H4 (cell line): ENCODE data around the gene FCN1. TPM values are rescaled to one million over a fixed set of nuclear protein-coding genes. Genes with fewer than 3 reads are reported as not detected.

Experiments
- DNase-seq: peaks from one replicate; pipeline ENCODE4 v3.0.0-alpha.2; 2015; ENCODE audit warnings: low spot score
- total RNA-seq: library from RNA; depleted of rRNA; stranded (reverse); fragments of >200 nt; shearing (Covaris generic); gene quantifications from 2 replicates; pipeline ENCODE4 v1.2.3, GENCODE V29; 2014

The FCN1 gene
- total RNA-seq, 1 experiment from 2014 or later = not detected

GRCh38 chr9:134937164-134937555 is 19.4 kb upstream of the FCN1 start:
- DNase-seq = no peak

DNA sequence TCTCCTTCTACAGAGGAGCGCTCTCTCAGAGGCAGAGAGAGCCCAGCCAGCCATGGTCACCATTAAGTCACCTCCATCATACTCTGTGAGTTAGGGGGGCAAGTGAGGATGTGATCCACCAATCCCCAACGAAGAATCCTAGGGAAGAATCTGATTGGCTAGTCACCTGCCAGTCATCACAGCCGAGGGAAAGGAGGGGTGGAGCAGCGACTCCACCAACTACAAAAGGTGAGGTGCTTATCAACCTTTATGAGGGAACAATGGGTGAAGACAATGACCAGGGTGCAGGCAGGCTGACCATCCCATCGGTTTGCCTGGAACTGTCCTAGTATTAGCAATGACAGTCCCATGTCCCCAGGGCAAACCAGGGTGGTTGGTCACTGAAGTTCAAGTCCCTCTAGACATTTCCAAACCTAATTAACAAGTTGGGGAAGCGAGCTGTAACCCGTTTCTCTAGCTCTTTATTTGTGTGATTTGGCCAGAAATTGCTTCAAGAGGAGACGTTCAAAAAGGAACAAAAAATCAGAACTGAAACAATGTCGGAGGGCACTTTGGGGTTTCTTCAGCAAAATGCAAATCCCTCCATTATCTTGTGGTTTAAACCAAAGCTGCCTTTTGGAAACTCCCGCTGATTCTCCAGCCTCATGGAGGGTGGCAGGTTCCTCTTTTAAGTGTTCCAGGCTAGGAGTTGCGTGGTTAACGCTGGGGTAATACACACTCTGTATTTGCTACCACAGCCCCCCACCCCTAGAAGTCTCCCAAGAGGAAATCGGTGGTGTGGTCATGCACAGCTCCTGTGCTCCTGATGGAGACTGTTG is 18.8 kb upstream of the FCN1 start:
- no peak for DNase-seq

DNA sequence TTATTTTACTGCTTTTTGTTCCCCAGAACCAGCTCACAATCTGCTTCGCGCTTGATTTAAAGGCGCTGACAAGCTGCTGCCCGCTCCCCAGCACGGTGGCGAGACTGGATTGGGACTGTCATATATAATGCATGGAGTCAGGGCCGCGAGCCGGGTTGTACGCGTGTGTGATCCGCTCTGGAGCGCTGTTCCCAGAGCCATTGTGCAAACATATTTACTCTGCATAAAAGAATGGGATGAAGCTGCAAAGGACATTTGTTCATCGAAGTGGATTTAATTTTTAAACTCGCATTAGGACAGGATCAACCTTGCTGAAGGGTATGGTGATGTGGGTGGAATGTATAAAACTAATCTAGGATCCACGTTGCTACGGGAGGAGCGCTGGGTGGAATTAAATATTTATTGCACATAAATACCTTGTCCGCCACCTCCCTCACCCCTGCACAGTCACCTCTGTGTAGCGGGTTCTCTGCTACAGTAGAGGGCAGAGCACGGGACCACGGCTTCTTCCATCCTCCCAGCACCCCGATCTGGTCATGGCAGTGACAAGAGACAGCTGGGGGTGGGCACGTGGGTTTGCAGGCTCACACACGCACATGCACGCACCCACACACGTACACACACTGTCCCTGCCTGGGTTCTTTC is 18.1 kb upstream of the FCN1 start:
- no peak for DNase-seq

DNA sequence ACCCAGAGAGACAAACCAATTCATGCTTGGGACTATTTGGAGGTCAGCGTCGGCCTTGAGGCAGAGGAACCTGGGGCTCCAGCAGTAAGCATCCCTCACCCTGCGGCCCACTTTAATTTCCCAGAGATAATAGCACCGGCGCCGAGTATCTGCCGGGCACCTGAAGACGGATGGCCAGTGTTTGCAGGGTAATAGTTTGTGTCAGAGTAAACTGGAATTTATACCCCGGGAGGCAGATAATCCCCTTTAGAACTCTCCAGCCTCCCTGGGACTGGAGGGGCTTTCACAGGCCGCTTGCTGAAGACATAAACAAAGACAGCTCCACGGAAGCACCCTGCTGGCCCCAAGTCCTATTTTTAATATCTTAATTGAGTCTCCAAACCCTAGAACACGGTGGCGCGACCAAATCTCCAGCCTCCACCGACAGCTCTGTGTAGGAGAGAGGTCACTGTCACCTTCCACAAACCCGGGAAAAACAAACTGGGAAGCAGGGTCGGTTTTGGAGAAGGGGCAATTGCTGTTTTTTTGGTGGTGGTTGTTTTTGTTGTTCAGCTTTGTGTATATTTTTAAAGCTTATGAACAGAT is 17.4 kb upstream of the FCN1 start:
- DNase-seq = no peak

- DNase-seq = no peak
Observed at GRCh38 chr9:134933076-134933659, 15.5 kb upstream of the FCN1 start.

- no peak for DNase-seq
Observed at GRCh38 chr9:134932606-134933005, 14.9 kb upstream of the FCN1 start.

- DNase-seq = no peak
Observed at GRCh38 chr9:134932171-134932570, 14.5 kb upstream of the FCN1 start.

DNA sequence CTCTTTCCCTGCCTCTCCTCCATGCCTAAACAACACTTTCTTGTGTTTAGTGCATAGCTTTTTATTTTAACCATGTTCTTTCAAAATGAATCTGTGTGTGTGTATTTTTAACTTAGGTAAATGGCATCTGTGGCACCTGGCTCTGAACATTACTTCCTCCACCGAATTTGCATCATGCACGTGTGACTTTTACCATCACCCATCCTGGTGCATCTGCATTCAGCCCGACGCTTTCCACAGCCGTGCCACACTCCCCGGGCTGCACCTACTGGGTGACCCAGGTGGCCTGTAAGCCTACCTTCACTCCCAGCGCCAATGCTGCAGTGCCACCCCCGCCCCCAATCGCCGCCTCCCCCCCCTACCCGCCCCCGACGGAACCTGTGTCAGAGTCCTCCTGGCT is 12.7 kb upstream of the FCN1 start:
- DNase-seq = no peak

DNA sequence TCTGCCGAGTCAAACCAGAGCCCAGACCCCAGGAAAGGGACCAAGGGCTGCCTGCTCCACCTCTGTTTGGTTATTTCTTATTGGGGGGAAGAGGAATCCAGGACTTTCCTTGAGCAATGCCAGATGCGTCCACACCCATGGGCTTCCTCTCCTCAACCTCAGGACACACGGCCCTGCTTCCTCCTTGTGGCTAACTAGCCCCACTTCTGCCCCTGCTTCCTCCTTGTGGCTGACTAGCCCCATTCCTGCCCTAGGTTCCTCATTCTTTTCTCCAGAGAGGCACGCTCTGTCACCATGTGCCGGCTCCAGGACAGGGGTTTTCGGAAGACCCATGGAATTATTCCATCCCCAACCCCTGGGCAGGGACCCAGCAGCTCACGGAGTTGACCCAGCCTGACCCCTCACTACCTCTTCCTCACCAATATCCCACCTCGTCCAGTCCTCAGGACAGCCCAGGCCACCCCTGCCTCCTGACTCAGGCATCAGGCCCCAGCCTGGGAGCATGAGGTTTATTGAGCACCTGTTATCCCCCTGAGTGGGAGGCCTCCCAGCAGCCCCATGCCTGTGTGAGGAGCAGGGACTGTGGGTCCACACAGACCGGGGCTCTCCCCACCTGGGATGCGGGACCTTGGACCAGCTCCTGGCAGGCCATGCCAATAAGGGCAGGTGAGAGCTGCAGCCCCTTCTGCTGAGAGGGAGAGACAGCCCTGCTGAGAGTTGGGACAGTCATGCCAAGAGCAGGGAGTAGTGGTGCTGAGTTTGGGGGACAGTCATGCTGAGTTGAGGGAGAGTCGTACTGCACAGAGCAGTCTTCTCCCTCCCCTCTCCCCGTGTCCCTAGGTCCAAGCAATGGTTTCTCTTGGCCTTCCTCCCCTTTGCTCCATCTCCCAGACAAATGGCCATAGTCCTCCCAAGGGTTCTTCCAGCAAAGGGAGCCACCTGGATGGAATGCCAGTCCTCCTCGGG is 11.8 kb upstream of the FCN1 start:
- no peak for DNase-seq

DNA sequence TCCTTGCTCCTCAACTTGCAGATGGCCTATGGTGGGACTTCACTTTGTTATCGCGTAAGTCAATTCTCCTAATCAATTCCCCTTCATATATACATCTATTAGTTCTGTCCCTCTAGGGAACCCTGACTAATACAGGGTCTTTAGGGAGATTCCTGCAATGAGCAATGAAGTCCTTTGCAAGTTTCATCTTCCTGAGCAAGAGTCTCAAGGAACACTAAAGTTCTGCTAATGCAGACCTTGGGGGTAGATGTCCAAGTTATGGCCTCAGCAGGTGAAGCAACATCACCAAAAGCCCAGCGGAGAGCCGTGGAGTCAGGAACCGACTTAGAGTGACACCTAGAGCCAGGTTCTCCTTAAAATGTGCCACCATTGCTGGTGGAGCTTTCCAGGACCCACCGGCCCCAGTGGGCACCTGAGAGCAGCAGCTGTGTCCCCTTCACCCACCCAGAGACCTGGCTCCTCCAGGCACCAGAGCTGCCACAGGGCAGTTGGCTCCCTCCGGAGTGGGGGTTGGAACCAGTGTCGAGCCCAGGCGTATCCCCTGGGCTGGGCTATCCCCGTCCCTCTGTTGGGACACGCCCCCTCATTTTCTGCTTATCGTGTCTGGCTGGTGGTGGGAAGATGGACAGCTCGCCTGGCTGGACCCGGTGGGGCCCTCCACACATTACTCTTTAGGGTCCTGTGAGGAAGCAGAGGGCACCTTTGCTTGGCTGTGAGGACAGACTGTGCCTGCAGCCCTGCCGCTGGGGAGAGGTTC is 10.9 kb upstream of the FCN1 start:
- DNase-seq = no peak

DNA sequence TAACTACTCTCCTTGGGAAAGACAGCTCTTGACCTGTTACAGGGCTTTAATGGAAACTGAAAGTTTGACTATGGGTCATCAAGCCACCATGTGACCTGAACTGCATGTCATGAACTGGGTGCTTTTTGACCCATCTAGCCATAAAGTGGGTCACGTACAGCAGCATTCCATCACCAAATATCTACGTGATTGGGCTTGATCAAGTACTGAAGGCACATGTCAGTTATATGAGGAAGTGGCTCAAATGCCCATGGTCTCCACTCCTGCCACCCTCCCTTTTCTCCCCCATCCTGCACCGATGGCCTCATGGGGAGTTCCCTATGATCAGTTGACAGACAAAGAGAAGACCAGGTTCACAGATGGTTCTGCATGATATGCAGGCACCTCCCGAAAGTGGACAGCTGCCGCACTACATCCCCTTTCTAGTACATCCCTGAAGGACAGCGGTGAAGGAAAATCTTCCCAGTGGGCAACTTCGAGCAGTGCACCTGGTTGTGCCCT is 7.3 kb upstream of the FCN1 start:
- no peak for DNase-seq

- DNase-seq = no peak
Observed at GRCh38 chr9:134923466-134923865, 5.8 kb upstream of the FCN1 start.

DNA sequence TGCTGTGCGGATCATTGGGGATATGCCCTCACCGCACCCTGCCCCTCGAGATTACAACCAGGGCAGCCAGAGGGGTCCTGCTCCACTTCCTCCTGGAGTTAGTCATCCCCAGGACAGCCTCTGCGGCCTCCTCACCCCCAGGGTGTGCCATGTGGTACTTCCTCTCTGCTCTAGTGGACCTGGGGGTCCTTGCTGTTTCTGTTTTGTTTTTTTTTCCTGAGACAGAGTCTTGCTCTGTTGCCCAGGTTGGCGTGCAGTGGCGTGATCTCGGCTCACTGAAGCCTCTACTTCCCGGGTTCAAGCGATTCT is 5.2 kb upstream of the FCN1 start:
- no peak for DNase-seq

GRCh38 chr9:134922066-134922931 is 4.6 kb upstream of the FCN1 start:
- DNase-seq = no peak

DNA sequence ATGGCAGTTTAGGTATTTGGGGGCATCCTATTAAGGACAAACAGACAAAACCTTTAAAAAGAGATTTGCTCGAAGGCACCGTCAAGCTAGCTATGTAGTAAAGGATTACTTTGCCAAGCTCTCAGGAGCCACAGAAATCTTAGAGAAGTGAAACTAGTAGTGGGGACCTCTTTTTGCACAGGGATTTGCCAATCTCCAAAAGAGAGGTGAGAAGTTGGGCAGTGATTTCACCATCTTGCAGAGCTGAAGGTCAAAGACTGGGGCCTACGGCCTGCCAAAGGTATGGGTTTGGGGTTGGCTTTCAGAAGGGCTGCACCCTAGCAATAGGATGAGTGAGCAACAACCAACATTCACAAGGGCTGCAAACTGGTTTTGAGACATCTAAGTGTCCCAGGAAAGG is 1.6 kb upstream of the FCN1 start:
- no peak for DNase-seq

DNA sequence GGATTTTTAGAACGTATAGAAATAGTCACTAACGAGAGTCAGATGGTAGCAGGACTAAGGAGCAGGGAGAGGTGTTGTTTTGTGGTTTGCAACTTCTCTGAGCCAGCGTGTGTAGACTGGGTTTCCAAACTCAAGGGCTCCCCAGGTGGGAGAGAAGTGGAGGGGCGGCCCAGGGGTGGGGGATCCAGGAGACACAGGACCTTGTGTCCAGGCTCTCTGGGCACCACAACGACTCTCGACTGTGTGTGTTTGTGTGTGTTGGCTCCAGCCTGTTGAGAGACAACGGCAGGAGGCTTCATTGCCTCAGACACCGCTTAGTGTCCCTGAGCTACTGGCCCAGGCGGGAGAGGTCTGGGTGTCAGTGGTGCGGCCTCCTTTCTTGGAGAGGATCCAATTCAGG is 934 bp upstream of the FCN1 start:
- DNase-seq = no peak

DNA sequence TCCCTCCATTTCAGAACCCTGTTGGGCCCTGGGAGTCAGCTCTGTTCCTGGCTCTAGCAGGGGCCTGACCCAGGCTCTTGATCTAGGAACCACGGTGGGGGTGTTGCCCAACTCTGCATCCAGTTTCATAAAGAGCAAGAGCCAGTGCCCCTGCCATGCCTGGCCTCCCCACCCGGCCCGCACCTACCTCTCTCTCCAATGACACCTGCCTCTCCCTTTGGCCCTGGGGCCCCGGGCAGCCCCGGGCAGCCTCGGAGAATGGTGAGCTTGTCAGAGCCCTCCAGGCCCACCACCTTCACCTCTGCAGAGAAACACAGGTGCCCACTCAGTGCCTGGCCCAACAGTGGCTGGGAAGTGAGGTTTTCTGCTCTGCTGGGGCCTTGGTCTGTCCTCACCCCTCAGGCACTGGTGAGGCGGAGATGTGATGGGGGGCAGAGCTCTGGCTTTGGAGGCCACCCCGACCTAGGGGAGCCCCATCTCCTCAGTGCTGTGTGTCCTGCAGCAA is 1.5 kb downstream of the FCN1 start:
- DNase-seq = no peak

GRCh38 chr9:134915046-134915985 is 2.4 kb downstream of the FCN1 start:
- DNase-seq = no peak

- no peak for DNase-seq
Observed at GRCh38 chr9:134914501-134914834, 3.2 kb downstream of the FCN1 start.
